KBM-7 (cell line): ENCODE measurements around the gene MAML3.

ENCODE experiments used
- DNase-seq: peaks from one replicate; pipeline ENCODE4 v3.0.0-alpha.2; 2015
- in situ Hi-C: fragments of 300-500 bp; cut with MboI; formaldehyde crosslinking; loops from 2 replicates; pipeline ENCODE4 v1.14.3; 2020; ENCODE audit warnings: low sequenced_read_pairs, low pct_unique_long_range_greater_than_20kb, mixed read lengths

The MAML3 gene

GRCh38 chr4:140059159-140059558 lies 94.8 kb downstream of the MAML3 start:
- in situ Hi-C loops = no loop called here
- DNase-seq = no peak

- DNase-seq = peak; percentile 83
- in situ Hi-C loops = no loop called here
Observed at GRCh38 chr4:140057701-140058100, 96.3 kb downstream of the MAML3 start.

- in situ Hi-C loops = no loop called here
- DNase-seq = no peak
Observed at GRCh38 chr4:140056015-140056414, 98.0 kb downstream of the MAML3 start.

DNA sequence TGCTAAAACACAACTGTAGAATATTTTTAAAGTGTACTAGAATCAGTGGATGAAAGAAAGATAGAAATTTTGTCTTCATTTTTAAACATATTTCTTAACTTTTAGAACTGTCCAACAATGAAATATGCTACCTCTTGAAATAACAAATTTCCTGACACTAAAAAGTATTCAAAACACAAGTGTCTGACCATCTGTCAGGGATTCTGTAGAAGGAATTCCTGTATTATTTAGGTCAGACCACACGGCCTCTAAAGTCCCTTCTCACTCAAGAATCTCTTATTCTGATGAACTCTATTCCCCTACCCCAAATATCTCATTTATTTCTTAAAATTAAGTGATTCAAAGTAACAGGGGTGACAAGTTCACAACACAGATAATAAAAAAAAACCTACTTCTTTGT lies 99.1 kb downstream of the MAML3 start:
- in situ Hi-C loops = no loop called here
- DNase-seq = no peak

GRCh38 chr4:140053185-140053584 lies 100.8 kb downstream of the MAML3 start:
- DNase-seq = no peak
- in situ Hi-C loops = no loop called here

- DNase-seq = peak; percentile 47
Observed at GRCh38 chr4:140052050-140052449, 101.9 kb downstream of the MAML3 start.

GRCh38 chr4:140049849-140050637 lies 103.9 kb downstream of the MAML3 start:
- in situ Hi-C loops = no loop called here
- DNase-seq = no peak

More at GRCh38 chr4:140052050-140052449, 101.9 kb downstream of the MAML3 start:
- in situ Hi-C loops = no loop called here

DNA sequence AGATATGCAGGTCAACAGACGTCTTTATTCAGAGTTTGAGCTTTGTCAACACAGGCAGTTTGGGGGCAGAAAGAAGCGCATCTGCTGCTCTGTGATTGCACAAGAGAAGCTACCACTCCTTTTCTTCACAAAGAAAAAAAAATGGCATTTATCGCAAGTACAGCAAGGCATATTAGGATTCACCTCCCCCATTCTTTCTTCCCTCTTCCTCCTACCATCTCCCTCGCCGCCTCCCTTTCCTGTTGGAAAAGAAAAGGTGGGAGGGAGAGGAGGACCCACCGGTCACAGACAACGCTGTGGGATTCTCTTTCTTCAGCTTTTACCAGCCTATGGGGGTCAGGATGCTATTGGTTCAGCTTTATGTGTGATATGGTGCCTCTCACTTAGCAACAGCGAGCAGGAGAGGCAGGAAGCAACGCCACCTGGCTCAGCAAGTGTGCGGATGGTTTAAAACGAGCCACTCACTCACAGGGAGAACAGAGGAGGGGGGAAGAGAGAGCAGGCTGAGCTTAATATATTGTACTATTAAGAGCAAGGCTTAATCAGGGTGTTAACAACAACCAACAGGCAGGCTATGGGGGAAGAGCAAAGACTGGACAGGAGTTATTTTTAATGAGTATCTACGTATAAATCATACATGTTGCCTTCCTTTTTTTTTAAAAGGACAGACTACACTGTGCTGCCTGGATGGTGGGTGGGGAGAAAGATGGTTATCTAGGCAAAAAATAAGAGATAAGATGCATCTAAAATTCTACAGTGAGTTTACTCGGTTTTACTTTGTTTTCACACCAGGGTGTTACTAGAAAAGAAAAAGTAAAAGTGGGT lies 104.7 kb downstream of the MAML3 start:
- in situ Hi-C loops = no loop called here
- DNase-seq = peak; percentile 83

DNA sequence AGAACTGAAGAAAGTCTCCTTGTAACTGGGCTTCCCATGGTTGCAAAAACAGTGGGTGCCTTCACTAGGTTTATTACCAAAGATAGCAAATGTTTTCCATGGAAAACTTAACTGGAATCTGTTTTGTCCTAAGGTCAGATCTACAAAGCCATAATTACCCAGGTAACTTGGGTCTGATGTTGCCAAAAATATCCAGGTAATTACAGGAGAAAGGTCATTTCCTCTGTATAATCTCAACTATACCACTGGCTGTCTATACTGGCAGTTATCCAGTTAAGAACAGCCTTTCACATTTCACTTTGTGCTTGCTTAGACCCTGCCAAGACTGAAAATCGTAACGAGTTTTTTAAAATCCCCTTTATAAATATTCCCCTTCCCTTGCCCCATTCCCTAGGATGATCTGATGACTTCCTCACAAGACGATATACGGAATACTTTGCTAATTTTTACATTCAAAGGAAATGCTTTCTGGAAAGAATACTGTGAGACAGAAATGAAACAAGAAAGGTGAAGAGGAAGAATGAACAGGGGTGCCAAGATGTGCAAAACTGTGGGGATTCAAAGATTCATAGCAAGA lies 105.5 kb downstream of the MAML3 start:
- no peak for DNase-seq
- in situ Hi-C loops = no loop called here

- DNase-seq = no peak
- in situ Hi-C loops = no loop called here
Observed at GRCh38 chr4:140047786-140048185, 106.2 kb downstream of the MAML3 start.

DNA sequence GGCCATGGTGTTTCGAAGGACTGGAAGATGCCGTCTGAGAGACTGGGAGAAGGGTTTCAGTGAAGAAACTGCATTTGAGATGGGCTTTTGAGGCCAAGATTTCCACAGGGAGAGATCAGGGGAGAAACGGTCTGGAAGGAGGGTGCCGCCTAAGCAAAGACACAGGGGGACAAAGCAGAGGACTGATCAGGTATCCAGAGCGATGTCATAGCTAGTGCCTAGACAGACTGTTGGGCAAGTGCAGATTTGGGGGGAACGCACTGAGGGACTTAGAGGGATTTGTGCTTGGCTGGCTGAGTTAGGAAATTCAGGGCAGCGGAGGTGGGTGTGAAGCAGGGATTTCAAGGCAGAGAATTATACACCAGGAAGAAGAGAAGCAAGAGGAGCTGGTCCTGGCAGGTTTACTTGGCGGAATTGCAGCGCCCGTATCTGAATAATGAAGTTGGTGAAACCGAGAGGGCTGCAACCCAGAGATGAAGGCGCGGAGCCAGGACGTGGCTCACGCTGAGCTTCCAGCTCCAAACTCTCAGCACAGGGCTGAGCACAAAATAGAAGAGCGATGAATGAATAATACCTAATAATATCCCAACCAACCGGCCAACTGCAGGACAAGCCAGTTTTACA lies 106.9 kb downstream of the MAML3 start:
- DNase-seq = no peak
- in situ Hi-C loops = no loop called here

- in situ Hi-C loops = no loop called here
- DNase-seq = peak; percentile 56
Observed at GRCh38 chr4:140046543-140046942, 107.4 kb downstream of the MAML3 start.

DNA sequence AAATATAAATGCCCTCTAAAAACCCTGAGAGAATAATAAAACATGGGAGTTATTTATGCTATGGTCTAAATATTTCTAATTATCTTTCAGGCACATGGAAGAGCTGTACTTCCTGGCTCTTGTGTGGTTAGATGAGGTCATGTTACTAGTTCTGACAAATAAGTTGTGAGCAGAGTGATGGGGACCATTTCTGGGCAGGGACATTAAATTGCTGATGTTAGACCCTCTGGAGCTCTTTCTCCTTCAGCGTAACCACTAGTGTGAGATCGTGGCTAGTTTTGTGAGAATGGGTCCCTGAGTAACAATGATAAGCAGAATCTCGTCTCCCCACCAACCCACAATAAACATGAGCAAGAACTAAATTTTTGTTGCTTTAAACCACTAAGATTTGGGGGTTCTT lies 108.0 kb downstream of the MAML3 start:
- peak; percentile 47 for DNase-seq
- in situ Hi-C loops = no loop called here

GRCh38 chr4:140044337-140044902 lies 109.6 kb downstream of the MAML3 start:
- in situ Hi-C loops = no loop called here
- DNase-seq = peak; percentile 32

GRCh38 chr4:140042634-140043033 lies 111.3 kb downstream of the MAML3 start:
- in situ Hi-C loops = no loop called here

GRCh38 chr4:140038031-140038533 lies 115.9 kb downstream of the MAML3 start:
- DNase-seq = no peak
- in situ Hi-C loops = no loop called here

More at GRCh38 chr4:140042634-140043033, 111.3 kb downstream of the MAML3 start:
- peak; percentile 81 for DNase-seq

DNA sequence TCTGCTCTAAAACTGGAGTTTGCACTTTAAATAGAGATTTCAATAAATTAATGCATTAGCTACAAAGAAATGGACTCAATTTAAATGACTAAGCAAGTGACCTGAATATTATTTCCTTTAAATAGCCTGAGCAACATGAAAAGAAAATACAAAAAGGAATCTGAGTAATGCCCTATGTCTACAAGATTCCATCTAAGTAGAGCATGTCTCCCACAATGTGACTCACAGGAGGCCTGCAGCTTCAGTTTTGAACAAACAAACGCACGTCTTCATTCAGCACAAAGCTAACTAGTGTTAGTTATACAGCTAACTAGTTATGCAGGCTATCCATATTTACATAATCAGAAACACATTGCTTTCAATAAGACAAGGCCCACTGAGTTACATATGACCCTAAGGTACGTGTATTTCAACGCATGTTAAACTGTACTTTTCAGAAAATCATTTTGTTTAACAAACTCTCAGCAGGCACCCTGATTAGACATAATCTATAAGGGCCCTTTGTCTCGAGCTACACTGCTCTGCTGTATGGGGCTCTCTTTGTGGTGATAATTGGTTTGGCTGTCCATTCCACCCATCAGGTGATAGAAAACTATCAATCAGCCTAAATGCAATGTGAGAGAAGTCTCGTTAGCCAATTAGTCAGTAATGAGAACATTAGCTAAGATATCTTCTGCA lies 116.5 kb downstream of the MAML3 start:
- DNase-seq = no peak
- in situ Hi-C loops = no loop called here

GRCh38 chr4:140031706-140032105 lies 122.3 kb downstream of the MAML3 start:
- DNase-seq = no peak
- in situ Hi-C loops = no loop called here

DNA sequence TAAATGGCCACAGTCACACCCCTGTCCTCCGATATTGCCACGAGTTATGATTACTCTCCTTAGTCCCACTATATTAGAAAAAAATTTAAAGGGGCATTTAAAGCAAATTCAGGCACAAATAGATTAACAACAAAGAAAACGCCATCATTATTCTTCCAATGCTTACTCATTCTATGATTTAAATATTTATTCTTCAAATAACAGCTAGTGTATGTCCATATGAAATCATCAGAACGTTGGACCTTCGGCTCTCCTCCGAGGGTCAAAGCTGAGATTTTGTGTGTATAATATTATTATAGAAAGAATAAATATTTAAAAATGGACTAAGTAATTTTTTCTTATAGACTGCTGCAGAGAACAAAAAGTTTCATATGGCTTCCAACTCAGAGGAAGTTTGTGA lies 122.9 kb downstream of the MAML3 start:
- no peak for DNase-seq
- in situ Hi-C loops = no loop called here
